CD4-positive, alpha-beta memory T cell (primary cell): ENCODE results near the gene TRAPPC3. TPM values are rescaled to one million over a fixed set of nuclear protein-coding genes. Genes with fewer than 3 reads are reported as not detected.
"Not testable (repeated sequence)": the region's sequence is repeated elsewhere in the genome, so short reads cannot be mapped to it uniquely, and the experiment has no call there.

Experiments
- CTCF ChIA-PET: fragments of 350-600 bp; sonication (Branson Sonifier 250); formaldehyde crosslinking; loops from one replicate; lab custom pipeline; 2021; ENCODE audit warnings: inconsistent platforms; ENCODE audit not compliant: partially characterized antibody; lab: Charles Lee
- POLR2A ChIA-PET: fragments of 350-600 bp; sonication (Branson Sonifier 250); formaldehyde crosslinking; loops from one replicate; lab custom pipeline; 2021; ENCODE audit not compliant: partially characterized antibody; lab: Charles Lee
- DNase-seq, 5 donors: peaks; one replicate each; pipeline versions ENCODE4 v3.0.0 to v3.0.0-alpha.2; 2020 to 2022; ENCODE audit warnings: mixed read lengths in 1 of 5
- H3K27ac ChIP-seq: one replicate; pipeline ENCODE4 v1.7.0; 2013; ENCODE audit warnings: low read depth, low read length
- H3K27me3 ChIP-seq: 2 replicates; pipeline ENCODE4 v1.7.0; 2013; ENCODE audit warnings: mild to moderate bottlenecking, low read length, moderate library complexity; ENCODE audit not compliant: insufficient read depth
- H3K36me3 ChIP-seq: 2 replicates; pipeline ENCODE4 v1.7.0; 2013; ENCODE audit warnings: mild to moderate bottlenecking, low read length, moderate library complexity; ENCODE audit not compliant: insufficient read depth
- H3K4me1 ChIP-seq: 2 replicates; pipeline ENCODE4 v1.7.0; 2013; ENCODE audit warnings: mild to moderate bottlenecking, low read length, moderate library complexity; ENCODE audit not compliant: insufficient read depth
- H3K4me3 ChIP-seq, 2 donors: one replicate each; pipeline ENCODE4 v1.7.0; 2013; ENCODE audit warnings: low read length in 2 of 2, mild to moderate bottlenecking in 1 of 2
- H3K9me3 ChIP-seq, 2 donors: one replicate each; pipeline ENCODE4 v1.7.0; 2013; ENCODE audit warnings: low read length in 2 of 2, control low read depth in 1 of 2; ENCODE audit not compliant: control insufficient read depth in 1 of 2
- H3K27ac Mint-ChIP-seq, 7 donors: one replicate each; pipeline ENCODE4 v1.8.0; 2020 to 2021; ENCODE audit warnings: mixed read lengths in 7 of 7, mild to moderate bottlenecking in 6 of 7, inconsistent platforms in 3 of 7, moderate library complexity in 3 of 7
- H3K27me3 Mint-ChIP-seq, 2 donors: one replicate each; pipeline ENCODE4 v1.8.0; 2020 to 2021; ENCODE audit warnings: mixed read lengths in 2 of 2
- H3K36me3 Mint-ChIP-seq, 2 donors: one replicate each; pipeline ENCODE4 v1.8.0; 2020 to 2021; ENCODE audit warnings: mixed read lengths in 2 of 2, inconsistent platforms in 1 of 2, mild to moderate bottlenecking in 1 of 2
- H3K4me1 Mint-ChIP-seq, 4 donors: one replicate each; pipeline ENCODE4 v1.8.0; 2020 to 2021; ENCODE audit warnings: mixed read lengths in 4 of 4, mild to moderate bottlenecking in 1 of 4
- H3K4me3 Mint-ChIP-seq, 8 donors: one replicate each; pipeline ENCODE4 v1.8.0; 2020 to 2021; ENCODE audit warnings: mixed read lengths in 8 of 8, mild to moderate bottlenecking in 7 of 8, moderate library complexity in 6 of 8, inconsistent platforms in 3 of 8
- H3K9me3 Mint-ChIP-seq, 8 donors: one replicate each; pipeline ENCODE4 v1.8.0; 2020 to 2021; ENCODE audit warnings: mixed read lengths in 8 of 8, mild to moderate bottlenecking in 5 of 8, inconsistent platforms in 3 of 8, moderate library complexity in 1 of 8
- intact Hi-C: fragments of 100-400 bp; cut with micrococcal nuclease; formaldehyde crosslinking; loops from one replicate; pipeline ENCODE4 v1.15.1; 2023
- polyA plus RNA-seq, 2 donors: library from polyadenylated mRNA; unstranded; fragments of 300-500 nt; fragmentation: Illumina TruSeq; gene quantifications; one replicate each; pipeline ENCODE4 v1.2.3, GENCODE V29; 2021
- total RNA-seq, 2 experiments: library from RNA; stranded (reverse); gene quantifications; one replicate each; pipeline ENCODE4 v1.2.3, GENCODE V29; 2021

TRAPPC3 gene
- total and polyA plus RNA-seq, 4 experiments from 2014 or later: 51.8 to 190 (median 81.8) TPM

DNA sequence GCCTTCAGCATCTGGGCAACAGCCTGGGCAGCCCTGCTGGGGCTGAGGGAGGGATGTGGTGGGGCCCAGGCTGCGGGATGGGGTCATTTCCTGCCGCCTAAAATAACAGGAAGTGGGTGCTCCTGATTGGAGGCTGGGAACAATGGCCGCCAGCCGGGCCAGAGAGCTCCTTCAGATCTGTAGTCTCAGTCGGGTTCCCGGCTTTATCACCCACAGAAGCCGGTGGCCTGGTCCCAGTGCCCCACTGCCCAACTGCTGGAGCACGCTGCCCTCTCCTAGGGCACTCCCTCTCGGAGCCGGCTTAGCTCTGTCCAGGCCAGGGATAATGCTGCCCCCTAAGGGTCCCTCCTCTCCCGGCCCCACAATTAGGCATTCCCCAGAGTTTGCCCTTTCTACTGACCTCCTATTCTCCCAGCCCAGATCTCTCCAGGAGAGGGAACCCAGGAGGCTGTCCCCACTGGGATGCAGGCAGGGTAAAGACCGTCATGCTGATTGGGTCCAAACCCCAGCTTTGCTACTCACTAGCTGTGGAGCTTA lies 11.7 kb upstream of the TRAPPC3 start:
- peaks cover 0 to 1% (median 0%) of the 10 kb centered on the region in 8 donors for H3K9me3 Mint-ChIP-seq
- POLR2A ChIA-PET: interaction anchor here (0.7 to 6.6 kb wide), 16 partner anchors 9 to 1318 kb away, joined by 3 to 251 read pairs (median 6); partner anchors contain the start of genes ADPRS, THRAP3 and TRAPPC3
- H3K4me1 Mint-ChIP-seq: peaks cover 53 to 83% (median 66%) of the 10 kb centered on the region in 4 donors
- intact Hi-C loops: loop anchor here (1.0 kb wide), 1 partner anchor 12 kb away; the partner anchor contains the start of gene TRAPPC3
- peak overlapping the region; percentile 93 to 99 (median 98) for H3K27ac Mint-ChIP-seq
- peaks cover 75% of the 10 kb centered on the region for H3K4me1 ChIP-seq
- H3K4me3 Mint-ChIP-seq: peak overlapping the region; percentile 80 to 91 (median 86)
- H3K36me3 Mint-ChIP-seq: peaks cover 17 to 52% of the 10 kb centered on the region in 2 donors
- CTCF ChIA-PET: interaction anchor here (1.7 to 7.2 kb wide), 8 partner anchors 8 to 206 kb away, joined by 3 to 97 read pairs (median 10); partner anchors contain the start of genes THRAP3 and TRAPPC3
- no peaks in the 10 kb centered on the region for H3K9me3 ChIP-seq
- DNase-seq: peak; percentile 57 to 72 (median 67)
- no peaks in the 10 kb centered on the region for H3K36me3 ChIP-seq
- peak overlapping the region; percentile 78 for H3K27ac ChIP-seq
- H3K27me3 ChIP-seq: no peaks in the 10 kb centered on the region
- peak overlapping the region; percentile 53 to 62 for H3K4me3 ChIP-seq
- H3K27me3 Mint-ChIP-seq: no peaks in the 10 kb centered on the region

DNA sequence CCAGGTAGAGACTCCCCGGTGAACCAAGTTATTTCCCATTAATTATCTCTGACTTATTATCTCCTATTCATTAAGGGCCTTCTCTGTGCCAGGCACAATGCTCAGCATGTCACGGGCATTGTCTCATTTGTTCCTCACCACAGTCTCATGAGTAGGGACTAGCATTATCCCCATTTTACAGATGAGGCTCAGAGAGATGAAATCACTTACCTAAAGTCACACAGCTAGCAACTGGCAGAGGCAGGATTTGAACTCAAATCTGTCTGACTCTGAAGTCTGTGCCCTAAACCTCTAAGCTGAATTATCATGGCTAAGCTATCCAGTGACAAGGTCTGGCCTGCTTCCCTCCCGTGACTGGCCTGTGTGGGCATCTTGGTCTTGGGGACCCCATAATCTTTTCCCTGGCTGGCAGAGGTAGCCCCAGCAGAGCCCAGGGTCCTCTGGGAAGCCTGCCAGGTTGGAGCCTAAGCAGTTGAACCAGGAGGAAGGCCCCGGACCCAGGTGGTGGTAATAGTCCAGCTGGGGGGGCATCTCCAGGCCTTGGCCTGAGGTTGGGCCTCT lies 11.2 kb upstream of the TRAPPC3 start:
- peaks cover 0 to 1% (median 0%) of the 10 kb centered on the region in 8 donors for H3K9me3 Mint-ChIP-seq
- Histone ChIP-seq H3K36me3 (no peaks in the 10 kb centered on the region), H3K27ac (peak overlapping the region; percentile 78), H3K4me3 (peak overlapping the region; percentile 12 to 53), H3K27me3 (no peaks in the 10 kb centered on the region), H3K9me3 (no peaks in the 10 kb centered on the region), H3K4me1 (peaks cover 69% of the 10 kb centered on the region)
- POLR2A ChIA-PET: interaction anchor here (0.9 to 6.6 kb wide), 14 partner anchors 9 to 1318 kb away, joined by 3 to 251 read pairs (median 6); partner anchors contain the start of genes ADPRS, THRAP3 and TRAPPC3
- CTCF ChIA-PET: interaction anchor here (0.6 to 7.2 kb wide), 9 partner anchors 8 to 207 kb away, joined by 3 to 97 read pairs (median 6); partner anchors contain the start of genes THRAP3 and TRAPPC3
- H3K27ac Mint-ChIP-seq: peak overlapping the region; percentile 93 to 99 (median 98)
- peaks cover 53 to 81% (median 62%) of the 10 kb centered on the region in 4 donors for H3K4me1 Mint-ChIP-seq
- DNase-seq: no peak
- H3K27me3 Mint-ChIP-seq: no peaks in the 10 kb centered on the region
- H3K4me3 Mint-ChIP-seq: peak overlapping the region; percentile 80 to 91 (median 86)
- peaks cover 17 to 50% of the 10 kb centered on the region in 2 donors for H3K36me3 Mint-ChIP-seq
- intact Hi-C loops: no loop called here

- Mint-ChIP-seq H3K9me3 (peaks cover 0 to 1% (median 0%) of the 10 kb centered on the region in 8 donors), H3K4me3 (peak overlapping the region; percentile 80 to 91 (median 86)), H3K4me1 (peaks cover 53 to 83% (median 65%) of the 10 kb centered on the region in 4 donors), H3K36me3 (peaks cover 15 to 49% of the 10 kb centered on the region in 2 donors), H3K27me3 (no peaks in the 10 kb centered on the region), H3K27ac (peak overlapping the region; percentile 93 to 99 (median 98))
- Histone ChIP-seq H3K4me1 (peaks cover 73% of the 10 kb centered on the region), H3K36me3 (no peaks in the 10 kb centered on the region), H3K4me3 (peak overlapping the region; percentile 12 to 53), H3K27ac (peak overlapping the region; percentile 78), H3K27me3 (no peaks in the 10 kb centered on the region), H3K9me3 (no peaks in the 10 kb centered on the region)
- no peak for DNase-seq
- intact Hi-C loops: loop anchor here (10.0 kb wide), 1 partner anchor 1535 kb away; the partner anchor contains the start of gene CDCA8
- ChIA-PET POLR2A (interaction anchor here (0.7 to 6.6 kb wide), 9 partner anchors 8 to 64 kb away, joined by 3 to 251 read pairs (median 20); partner anchors contain the start of genes THRAP3 and TRAPPC3), CTCF (interaction anchor here (0.6 to 7.2 kb wide), 10 partner anchors 9 to 207 kb away, joined by 3 to 97 read pairs (median 6); partner anchors contain the start of genes THRAP3 and TRAPPC3)
These were observed 10.5 kb upstream of the TRAPPC3 start for GRCh38 chr1:36159614-36160387.

DNA sequence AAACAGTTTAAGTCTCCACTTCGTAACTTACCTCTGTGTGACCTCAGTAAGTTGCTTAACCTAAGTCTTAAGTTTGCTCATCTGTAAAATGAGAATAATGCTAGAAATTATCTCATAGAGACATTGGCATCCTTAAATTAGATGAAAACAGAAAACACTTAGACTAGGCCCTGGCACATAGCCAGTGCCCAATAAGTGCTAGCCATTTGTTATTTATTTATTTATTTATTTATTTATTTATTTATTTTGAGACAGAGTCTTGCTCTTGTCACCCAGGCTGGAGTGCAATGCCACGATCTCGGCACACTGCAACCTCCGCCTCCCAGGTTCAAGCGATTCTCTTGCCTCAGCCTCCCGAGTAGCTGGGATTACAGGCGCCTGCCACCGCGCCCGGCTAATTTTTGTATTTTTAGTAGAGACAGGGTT lies 9.6 kb upstream of the TRAPPC3 start:
- not testable (repeated sequence) for DNase-seq, H3K27me3 Mint-ChIP-seq, H3K9me3 Mint-ChIP-seq, H3K27me3 ChIP-seq, H3K9me3 ChIP-seq, H3K36me3 ChIP-seq
- peak overlapping the region in 6 of 7 donors; percentile 93 to 99 (median 98) for H3K27ac Mint-ChIP-seq
- peaks cover 51 to 83% (median 64%) of the 10 kb centered on the region in 4 donors for H3K4me1 Mint-ChIP-seq
- H3K36me3 Mint-ChIP-seq: peaks cover 8 to 41% of the 10 kb centered on the region in 2 donors
- POLR2A ChIA-PET: interaction anchor here (3.0 to 6.6 kb wide), 5 partner anchors 7 to 65 kb away, joined by 20 to 251 read pairs (median 50); partner anchors contain the start of genes THRAP3 and TRAPPC3
- Histone ChIP-seq H3K4me3 (peak overlapping the region in 1 of 2 donors; percentile 69), H3K27ac (peak overlapping the region; percentile 96), H3K4me1 (peaks cover 75% of the 10 kb centered on the region)
- CTCF ChIA-PET: interaction anchor here (2.8 to 7.2 kb wide), 4 partner anchors 9 to 127 kb away, joined by 14 to 97 read pairs (median 50); partner anchors contain the start of gene TRAPPC3
- intact Hi-C loops: loop anchor here (10.0 kb wide), 1 partner anchor 1536 kb away; the partner anchor contains the start of gene CDCA8
- H3K4me3 Mint-ChIP-seq: peak overlapping the region; percentile 85 to 97 (median 92)

- peak overlapping the region; percentile 96 for H3K27ac ChIP-seq
- intact Hi-C loops: loop anchor here (10.0 kb wide), 1 partner anchor 1537 kb away; the partner anchor contains the start of gene CDCA8
- H3K4me1 ChIP-seq: peaks cover 75% of the 10 kb centered on the region
- no peaks in the 10 kb centered on the region for H3K36me3 ChIP-seq
- Mint-ChIP-seq H3K4me3 (peak overlapping the region; percentile 85 to 97 (median 92)), H3K27ac (peak overlapping the region; percentile 91 to 98 (median 94)), H3K4me1 (peaks cover 55 to 86% (median 68%) of the 10 kb centered on the region in 4 donors), H3K9me3 (peaks cover 0 to 1% (median 0%) of the 10 kb centered on the region in 8 donors), H3K27me3 (no peaks in the 10 kb centered on the region), H3K36me3 (peaks cover 8 to 39% of the 10 kb centered on the region in 2 donors)
- H3K9me3 ChIP-seq: no peaks in the 10 kb centered on the region
- ChIA-PET CTCF (interaction anchor here (0.9 to 10.0 kb wide), 3 partner anchors 8 to 262 kb away, joined by 3 to 348 read pairs (median 82); partner anchors contain the start of gene TRAPPC3), POLR2A (interaction anchor here (2.5 to 10.1 kb wide), 4 partner anchors 7 to 66 kb away, joined by 18 to 251 read pairs (median 139); partner anchors contain the start of genes THRAP3 and TRAPPC3)
- peak overlapping the region; percentile 69 to 97 for H3K4me3 ChIP-seq
- DNase-seq: no peak
- H3K27me3 ChIP-seq: no peaks in the 10 kb centered on the region
These were observed 8.9 kb upstream of the TRAPPC3 start for GRCh38 chr1:36157973-36158826.
